PFSK-1 (cell line): ENCODE measurements around the gene KCNMB1.

Source experiments
- POLR2AphosphoS5 ChIP-seq: IDR thresholded peaks from 2 replicates; pipeline ENCODE4 v1.6.1; 2012; ENCODE audit warnings: low read depth, mild to moderate bottlenecking, control low read depth, low read length, moderate library complexity
- SIN3A ChIP-seq: IDR thresholded peaks from 2 replicates; pipeline ENCODE4 v1.6.1; 2012; ENCODE audit warnings: mild to moderate bottlenecking, low read length, moderate library complexity, borderline replicate concordance; ENCODE audit not compliant: insufficient read depth
- TAF1 ChIP-seq: IDR thresholded peaks from 2 replicates; pipeline ENCODE4 v1.6.1; 2012; ENCODE audit warnings: low read length, control low read depth, borderline replicate concordance; ENCODE audit not compliant: insufficient read depth
- TF ChIP-seq, protein P1 (sequence below), 2 experiments: IDR thresholded peaks; 2 replicates each; pipeline versions ENCODE4 v1.6.1 to v1.8.0; 2011 to 2012; ENCODE audit warnings: low read depth in 2 of 2, low read length in 2 of 2, control low read depth in 1 of 2, inconsistent platforms in 1 of 2, mild to moderate bottlenecking in 1 of 2, moderate library complexity in 1 of 2; ENCODE audit not compliant: insufficient read depth in 1 of 2

DNA sequence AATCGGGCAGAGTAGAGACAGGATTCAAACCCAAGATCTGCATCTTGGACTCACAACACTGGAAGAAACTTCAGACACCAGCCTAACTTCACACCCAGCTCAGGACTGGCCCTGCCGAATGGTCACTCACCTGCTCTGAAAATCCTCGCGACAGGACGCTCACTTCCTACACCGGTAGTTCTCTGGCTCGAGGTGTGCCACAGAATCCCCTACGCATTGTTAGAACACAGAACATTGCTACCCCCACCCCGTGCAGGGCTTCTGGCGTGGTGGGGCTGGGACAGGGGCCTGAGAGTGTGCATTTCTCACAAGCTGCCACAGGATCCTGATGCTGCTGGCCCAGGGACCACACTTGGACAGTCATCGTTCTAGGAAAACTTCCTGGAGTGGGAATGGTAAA lies 12.1 kb downstream of the KCNMB1 start:
- TF ChIP-seq POLR2AphosphoS5: no peak
- no peak for TF ChIP-seq SIN3A
- no peak for TF ChIP-seq TAF1
- TF ChIP-seq, protein P1, sequence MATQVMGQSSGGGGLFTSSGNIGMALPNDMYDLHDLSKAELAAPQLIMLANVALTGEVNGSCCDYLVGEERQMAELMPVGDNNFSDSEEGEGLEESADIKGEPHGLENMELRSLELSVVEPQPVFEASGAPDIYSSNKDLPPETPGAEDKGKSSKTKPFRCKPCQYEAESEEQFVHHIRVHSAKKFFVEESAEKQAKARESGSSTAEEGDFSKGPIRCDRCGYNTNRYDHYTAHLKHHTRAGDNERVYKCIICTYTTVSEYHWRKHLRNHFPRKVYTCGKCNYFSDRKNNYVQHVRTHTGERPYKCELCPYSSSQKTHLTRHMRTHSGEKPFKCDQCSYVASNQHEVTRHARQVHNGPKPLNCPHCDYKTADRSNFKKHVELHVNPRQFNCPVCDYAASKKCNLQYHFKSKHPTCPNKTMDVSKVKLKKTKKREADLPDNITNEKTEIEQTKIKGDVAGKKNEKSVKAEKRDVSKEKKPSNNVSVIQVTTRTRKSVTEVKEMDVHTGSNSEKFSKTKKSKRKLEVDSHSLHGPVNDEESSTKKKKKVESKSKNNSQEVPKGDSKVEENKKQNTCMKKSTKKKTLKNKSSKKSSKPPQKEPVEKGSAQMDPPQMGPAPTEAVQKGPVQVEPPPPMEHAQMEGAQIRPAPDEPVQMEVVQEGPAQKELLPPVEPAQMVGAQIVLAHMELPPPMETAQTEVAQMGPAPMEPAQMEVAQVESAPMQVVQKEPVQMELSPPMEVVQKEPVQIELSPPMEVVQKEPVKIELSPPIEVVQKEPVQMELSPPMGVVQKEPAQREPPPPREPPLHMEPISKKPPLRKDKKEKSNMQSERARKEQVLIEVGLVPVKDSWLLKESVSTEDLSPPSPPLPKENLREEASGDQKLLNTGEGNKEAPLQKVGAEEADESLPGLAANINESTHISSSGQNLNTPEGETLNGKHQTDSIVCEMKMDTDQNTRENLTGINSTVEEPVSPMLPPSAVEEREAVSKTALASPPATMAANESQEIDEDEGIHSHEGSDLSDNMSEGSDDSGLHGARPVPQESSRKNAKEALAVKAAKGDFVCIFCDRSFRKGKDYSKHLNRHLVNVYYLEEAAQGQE (IDR thresholded peaks at IDR 0.05; ENCODE audit: insufficient read depth in 1 of 2, low read depth in 2 of 2, low read length in 2 of 2): no peak
